SH-SY5Y (cell line): ENCODE results near the gene CD46.

ENCODE experiments used
- GATA2 ChIP-seq: IDR thresholded peaks from 2 replicates; pipeline ENCODE4 v1.6.1; 2011; ENCODE audit warnings: mild to moderate bottlenecking, low read depth, low read length
- GATA3 ChIP-seq: IDR thresholded peaks from 2 replicates; pipeline ENCODE4 v1.6.1; 2011; ENCODE audit warnings: low read depth, mild to moderate bottlenecking, low read length, moderate library complexity

DNA sequence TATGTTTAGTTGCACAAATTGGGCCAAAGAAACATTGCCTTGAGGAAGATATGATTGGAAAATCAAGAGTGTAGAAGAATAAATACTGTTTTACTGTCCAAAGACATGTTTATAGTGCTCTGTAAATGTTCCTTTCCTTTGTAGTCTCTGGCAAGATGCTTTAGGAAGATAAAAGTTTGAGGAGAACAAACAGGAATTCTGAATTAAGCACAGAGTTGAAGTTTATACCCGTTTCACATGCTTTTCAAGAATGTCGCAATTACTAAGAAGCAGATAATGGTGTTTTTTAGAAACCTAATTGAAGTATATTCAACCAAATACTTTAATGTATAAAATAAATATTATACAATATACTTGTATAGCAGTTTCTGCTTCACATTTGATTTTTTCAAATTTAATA is 43.0 kb downstream of the CD46 start:
- TF ChIP-seq GATA2 (no peak), GATA3 (no peak)
